ENCODE data around the gene WDR83.
"Not testable (repeated sequence)": the region's sequence is repeated elsewhere in the genome, so short reads cannot be mapped to it uniquely, and the experiment has no call there.

The WDR83 gene

DNA sequence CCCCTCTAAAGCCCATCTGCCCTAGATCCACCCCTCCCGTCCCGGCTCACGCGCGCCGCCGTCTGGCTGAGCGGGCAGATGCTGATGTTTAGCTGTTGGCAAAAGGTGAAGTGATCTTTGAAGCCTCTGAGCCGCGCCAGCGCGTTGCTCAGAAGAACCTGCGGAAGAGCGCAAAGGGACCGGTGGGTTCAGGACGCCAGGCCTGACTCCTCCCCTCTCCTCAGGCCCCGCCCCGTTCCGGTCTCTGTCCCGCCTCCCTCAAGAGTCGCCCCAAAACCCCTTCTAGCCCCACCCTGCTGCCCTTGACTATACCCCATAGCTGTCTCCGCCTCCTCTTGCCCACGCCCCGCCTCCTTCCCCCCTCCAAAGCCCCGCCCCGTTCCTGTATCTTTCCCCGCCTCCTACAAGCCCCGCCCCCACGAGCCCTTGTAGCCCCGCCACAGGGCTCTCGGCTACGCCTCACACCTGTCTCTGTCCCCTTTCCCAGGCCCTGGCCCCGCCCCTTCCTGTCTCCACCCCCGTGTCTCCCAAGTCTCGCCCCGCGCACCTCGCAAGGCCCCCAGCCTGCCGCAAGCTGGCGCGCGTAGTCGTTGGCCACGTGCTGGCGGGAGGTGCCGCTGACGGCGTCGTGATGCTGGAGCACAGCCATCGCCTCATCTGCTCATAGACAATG lies 9.6 kb upstream of the WDR83 start:
- DNase-seq = no peak

DNA sequence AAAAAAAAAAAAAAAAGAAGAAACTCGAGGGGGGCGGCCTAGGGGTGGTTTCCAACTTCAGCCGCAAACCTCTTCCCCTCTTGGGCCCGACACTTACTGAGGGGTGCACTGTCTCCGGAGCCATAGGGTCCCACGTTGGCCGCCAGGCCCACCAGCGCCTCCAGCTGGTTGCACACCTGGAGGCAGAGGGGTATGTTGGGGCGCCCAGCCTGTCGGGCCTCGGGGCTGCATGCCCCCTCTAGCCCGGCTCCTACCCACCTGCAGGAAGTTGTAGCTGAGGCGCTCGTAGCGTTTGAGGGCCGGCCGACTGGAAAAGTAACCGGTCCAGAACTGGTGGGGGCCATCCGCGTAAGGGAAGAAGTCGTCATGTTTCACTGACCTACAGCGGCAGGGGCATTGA lies 8.6 kb upstream of the WDR83 start:
- no peak for DNase-seq

- DNase-seq = no peak
These were observed 5.6 kb upstream of the WDR83 start for GRCh38 chr19:12660980-12661379.

GRCh38 chr19:12664406-12665280 lies 2.0 kb upstream of the WDR83 start:
- DNase-seq = no peak

DNA sequence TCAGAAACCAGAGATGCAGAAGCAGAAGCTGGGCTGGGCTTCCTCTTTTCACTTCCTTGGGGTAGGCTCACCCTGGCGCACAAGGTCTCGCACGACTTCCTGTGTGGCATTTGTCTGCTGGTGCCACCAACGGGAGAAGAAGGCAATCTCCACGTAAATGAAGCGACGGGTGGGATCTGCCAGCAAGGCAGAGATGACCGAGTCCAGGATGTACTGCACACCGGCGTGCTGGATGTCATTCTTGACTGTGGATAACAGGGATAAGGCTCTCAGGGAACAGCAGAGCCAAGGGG lies 1.4 kb upstream of the WDR83 start:
- DNase-seq = peak; percentile 63

- DNase-seq = no peak
These were observed 839 bp upstream of the WDR83 start for GRCh38 chr19:12665671-12666264.

DNA sequence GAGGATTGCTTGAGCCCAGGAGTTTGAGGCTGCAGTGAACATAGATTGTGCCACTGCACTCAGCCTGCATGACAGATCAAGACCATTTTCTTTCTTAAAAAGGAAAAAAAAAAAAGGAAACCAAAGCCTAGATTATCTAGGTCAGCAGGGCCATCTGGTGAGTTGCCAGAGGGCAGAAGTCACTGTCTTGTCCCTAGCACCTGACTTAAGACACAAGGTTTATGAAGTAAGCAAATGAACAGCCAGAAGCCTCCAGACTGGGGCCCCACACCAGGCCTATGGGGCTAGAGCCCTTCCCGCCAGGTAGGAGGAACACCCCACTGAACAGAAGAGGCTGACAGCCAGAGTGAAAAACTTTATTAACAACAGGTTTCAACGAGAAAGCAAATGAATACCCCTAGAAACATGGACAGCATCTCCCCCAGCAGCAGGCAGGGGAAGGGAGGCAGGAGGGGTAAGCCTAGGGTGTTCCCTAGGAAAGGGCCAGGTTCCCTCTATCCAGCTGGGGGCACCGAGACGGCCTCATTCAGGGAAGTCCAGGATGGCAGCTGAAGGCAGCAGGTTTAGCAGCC lies 1.2 kb downstream of the WDR83 start:
- DNase-seq = no peak

DNA sequence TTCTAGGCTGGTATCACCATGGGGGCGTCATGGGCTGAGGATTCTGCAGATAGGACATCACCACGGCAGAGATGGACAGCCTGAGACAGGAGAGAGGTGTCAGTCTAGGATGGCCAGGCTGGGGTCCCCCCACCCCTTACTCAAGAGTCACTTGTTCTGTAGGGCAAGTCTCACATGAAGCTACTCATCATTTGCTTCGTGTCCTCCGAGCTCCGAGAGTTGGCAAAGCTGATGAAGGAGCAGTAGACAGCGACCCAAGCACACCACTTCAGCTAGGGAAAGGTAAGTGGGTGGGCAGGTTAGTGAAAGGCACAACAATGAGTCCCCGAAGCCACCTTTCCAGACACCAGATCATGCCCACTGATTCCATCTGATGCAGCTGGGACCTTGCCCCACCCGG lies 1.7 kb downstream of the WDR83 start:
- no peak for DNase-seq

DNA sequence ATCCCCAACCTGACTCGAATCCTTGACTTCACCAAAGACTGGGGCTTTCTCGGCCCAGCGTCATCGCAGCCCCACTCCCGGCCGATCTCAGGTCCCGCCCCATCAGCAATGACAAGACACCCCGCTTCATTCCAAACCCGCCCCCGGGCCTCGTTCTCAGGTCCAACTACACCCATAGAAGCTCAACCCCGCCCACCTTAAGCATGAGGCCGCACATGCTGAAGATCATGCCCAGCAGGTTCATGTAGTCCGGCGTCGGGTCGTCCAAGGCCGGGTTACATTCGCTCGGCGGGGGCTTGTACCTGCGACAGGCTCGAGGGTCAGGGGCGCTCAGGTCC lies 2.3 kb downstream of the WDR83 start:
- peak; percentile 60 for DNase-seq

DNA sequence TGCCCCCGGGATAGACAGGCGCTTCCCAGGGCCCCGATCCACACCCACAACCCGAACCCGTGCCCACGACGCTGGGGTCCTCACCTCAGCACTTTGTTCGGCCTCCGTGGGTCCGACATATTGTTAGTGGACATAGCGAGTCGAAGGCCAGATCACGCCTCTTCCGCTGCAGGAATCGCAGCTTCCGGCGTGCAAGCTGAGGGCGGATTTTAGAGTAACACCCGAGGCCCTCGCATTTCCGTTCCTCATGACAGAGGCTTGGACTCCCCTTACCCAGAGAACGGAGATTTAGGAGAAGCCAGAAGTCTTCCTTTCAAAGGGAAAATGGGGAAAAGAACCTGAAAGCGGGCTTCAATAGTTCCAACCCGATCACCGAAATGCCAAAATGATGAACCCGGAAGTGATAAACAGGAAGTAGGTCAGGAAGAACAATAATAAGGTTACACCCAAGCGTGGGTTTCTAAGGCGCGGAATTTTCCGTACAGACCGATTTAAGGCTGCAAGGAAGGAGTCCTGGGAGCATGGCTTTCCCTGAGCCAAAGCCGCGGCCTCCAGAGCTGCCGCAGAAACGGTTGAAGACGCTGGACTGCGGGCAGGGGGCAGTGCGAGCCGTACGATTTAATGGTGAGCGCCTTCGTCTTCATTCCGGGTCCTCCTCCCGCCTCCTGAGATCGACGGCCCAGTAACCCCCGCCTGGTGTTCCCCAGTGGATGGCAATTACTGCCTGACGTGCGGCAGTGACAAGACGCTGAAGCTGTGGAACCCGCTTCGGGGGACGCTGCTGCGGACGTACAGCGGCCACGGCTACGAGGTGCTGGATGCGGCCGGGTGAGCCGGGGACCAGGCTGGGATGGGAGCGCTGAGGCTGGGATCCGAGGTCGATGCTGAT lies 2.9 kb downstream of the WDR83 start:
- peak; percentile 67 for DNase-seq

DNA sequence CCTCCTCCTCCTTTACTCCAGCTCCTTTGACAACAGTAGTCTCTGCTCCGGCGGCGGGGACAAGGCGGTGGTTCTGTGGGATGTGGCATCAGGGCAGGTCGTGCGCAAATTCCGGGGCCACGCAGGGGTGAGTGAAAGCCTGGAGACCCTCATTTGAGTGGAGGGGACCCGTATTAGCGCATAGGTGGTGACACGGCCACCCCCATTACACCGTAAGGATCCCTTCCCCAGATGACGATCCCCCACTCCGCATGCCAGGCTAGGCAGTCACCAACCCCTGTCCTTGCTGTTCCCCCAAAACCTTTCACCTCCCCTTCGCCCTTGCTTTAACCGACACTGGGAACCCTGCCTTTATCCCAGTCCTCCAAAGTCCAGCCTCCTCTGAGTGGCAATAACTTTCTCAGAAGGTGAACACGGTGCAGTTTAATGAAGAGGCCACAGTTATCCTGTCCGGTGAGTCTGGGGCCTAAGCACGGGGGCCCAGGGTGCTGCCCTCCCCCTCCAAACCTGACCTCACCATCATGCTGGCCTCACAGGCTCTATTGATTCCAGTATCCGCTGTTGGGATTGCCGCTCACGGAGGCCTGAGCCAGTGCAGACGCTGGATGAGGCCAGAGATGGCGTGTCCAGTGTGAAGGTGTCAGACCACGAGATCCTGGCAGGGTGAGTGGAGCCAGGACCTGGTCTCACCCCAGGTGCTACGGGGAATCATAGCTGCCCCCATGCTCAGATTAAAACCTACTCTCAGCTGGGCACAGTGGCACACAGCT lies 3.7 kb downstream of the WDR83 start:
- DNase-seq = no peak

DNA sequence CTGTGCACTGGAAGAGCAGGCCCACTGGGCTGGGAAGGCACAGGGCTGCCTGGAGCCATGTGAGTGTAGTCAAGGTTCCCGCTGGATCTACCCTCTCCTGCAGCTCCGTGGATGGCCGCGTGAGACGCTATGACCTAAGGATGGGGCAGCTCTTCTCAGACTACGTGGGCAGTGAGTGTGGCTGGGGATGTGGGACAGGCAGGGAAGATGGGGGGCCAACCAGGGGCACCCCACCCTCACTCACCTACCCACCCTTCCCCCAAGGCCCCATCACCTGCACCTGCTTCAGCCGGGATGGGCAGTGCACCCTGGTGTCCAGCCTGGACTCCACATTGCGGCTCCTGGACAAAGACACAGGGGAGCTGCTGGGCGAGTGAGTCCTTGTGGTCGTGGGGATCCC lies 6.1 kb downstream of the WDR83 start:
- DNase-seq = no peak

GRCh38 chr19:12675399-12675798 lies 8.8 kb downstream of the WDR83 start:
- DNase-seq = no peak

- no peak for DNase-seq
These were observed 9.3 kb downstream of the WDR83 start for GRCh38 chr19:12675940-12676339.

DNA sequence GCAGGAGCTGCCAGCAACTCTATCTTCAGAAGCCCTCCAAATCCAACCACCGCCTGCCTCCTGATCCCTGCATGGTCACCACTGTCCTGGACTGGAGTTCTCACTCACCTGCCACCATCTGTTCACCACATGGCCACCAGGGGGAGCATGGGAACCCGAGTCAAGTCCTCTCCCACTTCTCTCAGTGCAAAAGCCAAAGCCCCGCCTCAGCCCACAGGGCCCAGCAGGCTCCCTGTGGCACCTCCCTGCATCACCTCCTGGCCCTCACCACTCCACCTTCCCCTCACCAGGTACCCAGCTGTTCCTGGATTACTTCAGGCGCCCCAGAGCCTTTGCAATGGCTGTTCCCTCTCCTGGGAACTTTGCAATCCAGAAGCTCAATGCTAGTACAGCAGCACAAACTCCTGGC lies 9.8 kb downstream of the WDR83 start:
- DNase-seq = peak; percentile 74

GRCh38 chr19:12676928-12677327 lies 10.3 kb downstream of the WDR83 start:
- no peak for DNase-seq

GRCh38 chr19:12678039-12678438 lies 11.4 kb downstream of the WDR83 start:
- DNase-seq = not testable (repeated sequence)

- DNase-seq = no peak
These were observed 13.4 kb downstream of the WDR83 start for GRCh38 chr19:12680034-12680433.

DNA sequence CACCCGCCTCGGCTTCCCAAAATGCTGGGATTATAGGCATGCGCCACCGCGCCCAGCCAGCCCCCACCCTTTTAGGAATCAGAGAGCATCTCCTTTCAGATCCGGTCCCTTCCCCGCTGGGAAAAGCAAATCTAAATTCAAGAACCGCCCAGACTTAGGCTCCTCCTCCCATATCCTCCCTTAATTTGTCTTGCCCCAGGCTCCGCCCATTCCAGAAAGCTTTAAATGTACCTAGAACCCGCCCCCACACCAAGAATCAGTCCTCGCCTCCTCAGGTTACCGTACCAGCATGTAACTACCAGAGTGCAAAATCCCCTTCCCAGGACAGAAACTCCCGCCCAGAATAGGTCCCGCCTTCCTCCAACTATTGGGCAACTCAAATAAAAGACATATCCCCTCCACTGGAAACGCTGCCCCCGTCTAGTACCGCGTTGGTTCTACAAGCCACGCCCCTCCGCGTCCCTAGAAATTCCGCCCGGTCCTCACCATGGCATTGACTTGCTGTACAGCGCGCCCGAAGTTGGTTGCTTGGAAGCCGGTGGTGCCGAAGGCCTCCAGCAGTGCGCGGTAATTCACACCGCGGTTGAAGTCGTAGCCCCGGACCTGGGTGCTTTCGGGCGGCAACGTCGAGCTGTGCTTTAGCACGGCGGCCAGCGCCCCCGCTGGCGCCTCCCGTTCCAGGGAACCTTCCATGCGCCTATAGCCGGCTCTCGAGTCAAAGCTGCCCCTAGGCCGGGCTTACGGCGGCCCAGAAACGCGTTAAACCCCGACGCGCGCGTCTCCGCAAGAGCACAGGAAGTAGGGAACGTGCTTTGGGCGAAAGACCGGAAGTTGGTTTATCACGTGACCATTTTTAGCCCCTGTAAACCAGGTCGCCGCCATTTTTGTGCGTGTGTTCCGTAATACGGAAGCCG lies 14.7 kb downstream of the WDR83 start, which contains the start of gene DHPS:
TSS of gene DHPS (minus strand) at position 807 of the 914 bp plus-strand sequence. CDS start at position 693, 114 bp downstream.
- DNase-seq = peak; percentile 97

DNA sequence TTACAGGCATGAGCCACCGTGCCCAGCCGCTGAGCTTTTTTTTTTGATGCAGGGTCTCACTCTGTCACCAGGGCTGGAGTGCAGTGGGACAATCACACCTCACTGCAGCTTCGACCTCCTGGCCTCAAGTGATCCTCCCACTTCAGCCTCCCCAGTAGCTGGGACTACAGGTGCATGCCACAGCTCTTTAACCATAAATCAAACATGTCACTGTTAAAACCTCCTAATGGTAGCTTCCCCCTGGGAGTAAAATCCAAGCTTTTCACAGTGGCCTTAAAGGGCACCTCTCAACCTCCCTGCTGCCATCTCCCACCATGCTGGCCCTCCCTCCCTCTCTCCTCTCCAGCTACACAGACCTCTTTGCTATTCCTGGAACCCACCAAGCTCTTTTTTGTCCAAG lies 19.2 kb downstream of the WDR83 start:
- no peak for DNase-seq

Data from CD4-positive, alpha-beta T cell treated with Interleukin-4 for 4 hours (primary cell).